HEK293 (cell line): Measurements from ENCODE around the gene TCN1.
"Not testable (repeated sequence)": the region's sequence is repeated elsewhere in the genome, so short reads cannot be mapped to it uniquely, and the experiment has no call there.

Experiments
- CTCF ChIA-PET: fragments of 350-600 bp; formaldehyde crosslinking; extraction: SDS; loops from one replicate; lab custom pipeline; 2021; ENCODE audit warnings: antibody characterized with exemption; lab: Yijun Ruan, JAX
- POLR2A ChIA-PET: fragments of 300-600 bp; formaldehyde crosslinking; extraction: SDS; loops from one replicate; lab custom pipeline; 2020; ENCODE audit warnings: antibody characterized with exemption, inconsistent platforms; lab: Yijun Ruan, JAX
- H3K27ac ChIP-seq: fragments of 200-500 bp; sonication (Bioruptor generic); 2 replicates; pipeline ENCODE4 v1.5.1; 2014; ENCODE audit warnings: low read depth, low read length, control low read depth, inconsistent platforms; ENCODE audit errors: extremely low read depth
- H3K36me3 ChIP-seq, 2 experiments: fragments of 200-500 bp in 1 of 2; sonication (Bioruptor generic) in 1 of 2; 1 replicate in 1 of 2; 2 replicates in 1 of 2; pipeline ENCODE4 v1.5.1; 2014 to 2017; ENCODE audit warnings: inconsistent platforms in 2 of 2, low read length in 2 of 2; ENCODE audit not compliant: control insufficient read depth in 2 of 2, insufficient read depth in 1 of 2
- H3K4me1 ChIP-seq: fragments of 200-500 bp; sonication (Bioruptor generic); 2 replicates; pipeline ENCODE4 v1.5.1; 2014; ENCODE audit warnings: mild to moderate bottlenecking, low read length, inconsistent platforms; ENCODE audit not compliant: control insufficient read depth, insufficient read depth
- H3K4me3 ChIP-seq: 2 replicates; pipeline ENCODE4 v1.5.1; 2011; ENCODE audit warnings: low read depth, mild to moderate bottlenecking, control low read depth, low read length, moderate library complexity
- H3K9me3 ChIP-seq: fragments of 200-500 bp; sonication (Bioruptor generic); 2 replicates; pipeline ENCODE4 v1.5.1; 2014; ENCODE audit warnings: low read depth, low read length, inconsistent platforms; ENCODE audit not compliant: control insufficient read depth, insufficient read depth
- KLF9 ChIP-seq: fragments of 450-650 bp; formaldehyde crosslinking; IDR thresholded peaks from 2 replicates; pipeline ENCODE4 v1.5.1; 2016; ENCODE audit warnings: missing biosample characterization, missing genetic modification characterization, low read depth
- SCRT1 ChIP-seq: fragments of 450-650 bp; formaldehyde crosslinking; IDR thresholded peaks from 2 replicates; pipeline ENCODE4 v1.5.1; 2016; ENCODE audit warnings: missing biosample characterization, missing genetic modification characterization, borderline replicate concordance
- YY1 ChIP-seq: fragments of 450-650 bp; formaldehyde crosslinking; IDR thresholded peaks from 2 replicates; pipeline ENCODE4 v1.5.1; 2018; ENCODE audit warnings: missing biosample characterization, missing genetic modification characterization
- ZBTB11 ChIP-seq: fragments of 450-650 bp; formaldehyde crosslinking; conservative IDR thresholded peaks from 2 replicates; pipeline ENCODE4 v1.5.1; 2016; ENCODE audit warnings: low read depth, missing biosample characterization, missing genetic modification characterization
- ZEB2 ChIP-seq: fragments of 450-650 bp; formaldehyde crosslinking; IDR thresholded peaks from 2 replicates; pipeline ENCODE4 v1.5.1; 2016; ENCODE audit warnings: missing biosample characterization, missing genetic modification characterization
- ZIC2 ChIP-seq: fragments of 450-650 bp; formaldehyde crosslinking; IDR thresholded peaks from 2 replicates; pipeline ENCODE4 v1.5.1; 2016; ENCODE audit warnings: missing biosample characterization, missing genetic modification characterization
- ZNF132 ChIP-seq: fragments of 450-650 bp; formaldehyde crosslinking; IDR thresholded peaks from 2 replicates; pipeline ENCODE4 v1.5.1; 2017; ENCODE audit warnings: missing biosample characterization, missing genetic modification characterization, borderline replicate concordance
- ZNF133 ChIP-seq: fragments of 450-650 bp; formaldehyde crosslinking; IDR thresholded peaks from 2 replicates; pipeline ENCODE4 v1.5.1; 2016; ENCODE audit warnings: missing biosample characterization, missing genetic modification characterization
- ZNF146 ChIP-seq: fragments of 450-650 bp; formaldehyde crosslinking; IDR thresholded peaks from 2 replicates; pipeline ENCODE4 v1.5.1; 2016; ENCODE audit warnings: missing biosample characterization, missing genetic modification characterization
- ZNF174 ChIP-seq: fragments of 450-650 bp; formaldehyde crosslinking; IDR thresholded peaks from 2 replicates; pipeline ENCODE4 v1.5.0; 2017; ENCODE audit warnings: missing biosample characterization, mild to moderate bottlenecking, missing genetic modification characterization
- ZNF214 ChIP-seq: fragments of 450-650 bp; formaldehyde crosslinking; IDR thresholded peaks from 2 replicates; pipeline ENCODE4 v1.5.1; 2017; ENCODE audit warnings: missing biosample characterization, mild to moderate bottlenecking, missing genetic modification characterization, borderline replicate concordance
- ZNF404 ChIP-seq: fragments of 450-650 bp; formaldehyde crosslinking; IDR thresholded peaks from 2 replicates; pipeline ENCODE4 v1.5.1; 2017; ENCODE audit warnings: missing biosample characterization, missing genetic modification characterization
- ZNF510 ChIP-seq: fragments of 450-650 bp; formaldehyde crosslinking; IDR thresholded peaks from 2 replicates; pipeline ENCODE4 v1.5.1; 2018; ENCODE audit warnings: mild to moderate bottlenecking, missing genetic modification characterization, missing biosample characterization; ENCODE audit not compliant: insufficient replicate concordance
- ZNF529 ChIP-seq: fragments of 450-650 bp; formaldehyde crosslinking; IDR thresholded peaks from 2 replicates; pipeline ENCODE4 v1.5.1; 2017; ENCODE audit warnings: missing genetic modification characterization, missing biosample characterization; ENCODE audit not compliant: insufficient replicate concordance
- ZNF558 ChIP-seq: fragments of 450-650 bp; formaldehyde crosslinking; IDR thresholded peaks from 2 replicates; pipeline ENCODE4 v1.5.1; 2016; ENCODE audit warnings: missing biosample characterization, missing genetic modification characterization

TCN1 gene

GRCh38 chr11:59859673-59860072, 6.6 kb downstream of the TCN1 start:
- CTCF ChIA-PET = interaction anchor here (0.6 to 1.4 kb wide), 2 partner anchors 59 to 101 kb away, joined by 4 to 5 read pairs; no protein-coding TSS in a partner anchor
- Histone ChIP-seq H3K4me1 (no peaks in the 10 kb centered on the region), H3K36me3 (no peaks in the 10 kb centered on the region), H3K27ac (no peak overlapping the region), H3K9me3 (no peaks in the 10 kb centered on the region), H3K4me3 (no peak overlapping the region)
- POLR2A ChIA-PET = no interaction called here
- TF ChIP-seq ZBTB11 (tag by site-specific recombination) (no peak), KLF9 (tag by site-specific recombination) (no peak), ZNF529 (tag by site-specific recombination) (no peak), ZIC2 (tag by site-specific recombination) (no peak), ZNF174 (tag by site-specific recombination) (no peak), ZNF132 (tag by site-specific recombination) (no peak), YY1 (tag by site-specific recombination) (no peak), ZNF214 (tag by site-specific recombination) (no peak), ZNF404 (tag by site-specific recombination) (no peak), ZEB2 (tag by site-specific recombination) (no peak), SCRT1 (tag by site-specific recombination) (no peak)

DNA sequence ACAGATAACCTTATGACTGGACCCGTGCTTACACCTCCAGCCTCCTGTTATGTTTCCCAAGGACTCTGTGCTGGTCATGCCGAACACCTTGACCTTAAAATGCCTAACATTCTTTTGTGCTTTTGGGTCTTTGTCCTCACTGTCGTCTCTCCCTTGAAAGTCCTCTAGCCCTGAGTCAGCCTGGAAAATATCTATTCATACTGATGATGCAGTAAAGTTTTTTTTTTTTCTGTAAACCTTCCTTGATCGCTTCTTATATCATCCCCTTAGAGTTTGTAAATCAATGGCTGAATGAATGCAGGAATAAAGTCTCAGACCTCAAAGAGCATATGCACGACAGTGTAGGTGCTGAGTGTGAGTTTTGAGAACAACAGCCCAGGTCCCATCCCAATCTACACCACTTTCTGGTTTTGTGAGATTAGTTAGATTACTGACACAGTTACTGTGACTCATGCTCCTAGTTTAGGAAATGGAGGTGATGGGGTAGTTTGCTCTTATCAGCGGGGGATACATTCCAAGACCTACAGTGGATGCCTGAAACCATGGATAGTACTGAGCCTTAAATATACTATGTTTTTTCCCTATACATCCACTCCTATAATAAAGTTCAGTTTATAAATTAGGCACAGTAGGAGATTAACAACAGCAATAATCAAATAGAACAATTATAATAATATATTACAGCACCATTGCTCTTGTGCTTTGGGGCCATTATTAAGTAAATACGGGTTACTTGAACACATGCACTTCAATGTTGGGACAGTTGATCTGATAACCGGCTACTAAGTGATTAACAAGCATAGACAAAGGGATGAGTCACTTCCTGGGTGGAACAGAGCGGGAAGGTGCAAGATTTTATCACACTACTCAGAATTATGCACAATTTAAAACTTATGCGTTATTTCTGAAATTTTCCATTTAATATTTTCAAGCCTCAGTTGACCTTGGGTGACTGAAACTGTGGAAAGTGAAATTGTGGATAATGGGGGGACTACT, 8.6 kb downstream of the TCN1 start:
- H3K36me3 ChIP-seq = no peaks in the 10 kb centered on the region
- no peaks in the 10 kb centered on the region for H3K9me3 ChIP-seq
- no peak overlapping the region for H3K4me3 ChIP-seq
- no peak overlapping the region for H3K27ac ChIP-seq
- ChIA-PET CTCF (no interaction called here), POLR2A (no interaction called here)
- no peaks in the 10 kb centered on the region for H3K4me1 ChIP-seq
- TF ChIP-seq ZNF174 (tag by site-specific recombination) (no peak), ZNF510 (tag by site-specific recombination) (no peak), ZNF133 (tag by site-specific recombination) (no peak)

- POLR2A ChIA-PET = no interaction called here
Observed at GRCh38 chr11:59854871-59855270, 11.4 kb downstream of the TCN1 start.

GRCh38 chr11:59851416-59851815, 14.9 kb downstream of the TCN1 start:
- TF ChIP-seq ZNF146 (tag by site-specific recombination) = peak; percentile 43; the same call in 1 of the 2 replicates
- H3K4me1 ChIP-seq, H3K9me3 ChIP-seq, POLR2A ChIA-PET, H3K4me3 ChIP-seq, H3K36me3 ChIP-seq, H3K27ac ChIP-seq: not testable (repeated sequence)
- CTCF ChIA-PET = interaction anchor here (1.5 kb wide), 1 partner anchor 28 kb away, joined by 5 read pairs; no protein-coding TSS in a partner anchor

More at GRCh38 chr11:59854871-59855270, 11.4 kb downstream of the TCN1 start:
- no peak for TF ChIP-seq ZNF558
- TF ChIP-seq, all 188 proteins: peak for 0
- no peaks in the 10 kb centered on the region for H3K9me3 ChIP-seq
- CTCF ChIA-PET = no interaction called here
- H3K27ac ChIP-seq = no peak overlapping the region
- no peak overlapping the region for H3K4me3 ChIP-seq
- no peaks in the 10 kb centered on the region for H3K4me1 ChIP-seq
- H3K36me3 ChIP-seq = no peaks in the 10 kb centered on the region

- H3K36me3 ChIP-seq, H3K27ac ChIP-seq, H3K4me3 ChIP-seq, H3K4me1 ChIP-seq, CTCF ChIA-PET, H3K9me3 ChIP-seq, POLR2A ChIA-PET: not testable (repeated sequence)
Observed at GRCh38 chr11:59849551-59849950, 16.7 kb downstream of the TCN1 start.
